HL-60 (cell line): ENCODE measurements around the gene ROMO1.
A peak's percentile ranks its signal among the peaks of the same experiment; 100 is the strongest.
"Not testable (repeated sequence)": the region's sequence is repeated elsewhere in the genome, so short reads cannot be mapped to it uniquely, and the experiment has no call there.

Experiments
- DNase-seq, 2 experiments: peaks; one replicate each; pipeline ENCODE4 v3.0.0-alpha.2; 2010 to 2020; ENCODE audit warnings: low read depth in 1 of 2, low spot score in 1 of 2
- H3K27ac ChIP-seq: fragments of 250-450 bp; sonication (Bioruptor Pico); replicated peaks from 2 replicates; pipeline ENCODE4 v1.5.1; 2020; ENCODE audit warnings: mild to moderate bottlenecking, moderate library complexity
- H3K27me3 ChIP-seq: fragments of 250-450 bp; sonication (Bioruptor Pico); 2 replicates; pipeline ENCODE4 v1.5.1; 2021; ENCODE audit warnings: mild to moderate bottlenecking, moderate library complexity; ENCODE audit not compliant: insufficient read depth, poor library complexity, severe bottlenecking
- H3K4me3 ChIP-seq: replicated peaks from 2 replicates; pipeline ENCODE4 v1.5.1; 2011; ENCODE audit warnings: mild to moderate bottlenecking, control low read depth, low read length; ENCODE audit not compliant: insufficient read depth
- CTCF ChIP-seq: IDR thresholded peaks from one replicate; pipeline ENCODE4 v1.5.1; 2011; ENCODE audit warnings: low read length, control low read depth, inconsistent platforms; ENCODE audit not compliant: insufficient read depth
- GABPA ChIP-seq: IDR thresholded peaks from 2 replicates; pipeline ENCODE4 v1.6.1; 2012; ENCODE audit warnings: low read depth
- POLR2AphosphoS5 ChIP-seq: IDR thresholded peaks from 2 replicates; pipeline ENCODE4 v1.6.1; 2012; ENCODE audit warnings: low read depth
- REST ChIP-seq: IDR thresholded peaks from 2 replicates; pipeline ENCODE4 v1.6.1; 2012; ENCODE audit warnings: low read depth; ENCODE audit not compliant: insufficient replicate concordance
- SPI1 ChIP-seq: IDR thresholded peaks from 2 replicates; pipeline ENCODE4 v1.6.1; 2012; ENCODE audit warnings: low read depth, mild to moderate bottlenecking, borderline replicate concordance

ROMO1 gene

GRCh38 chr20:35721621-35722020 lies 22.4 kb downstream of the ROMO1 start:
- 0 out of 2 replicates have a peak, but pooled peaks have one; percentile 7 for TF ChIP-seq SPI1
- TF ChIP-seq REST: no peak
- Histone ChIP-seq H3K4me3 (no peak overlapping the region), H3K27me3 (no peaks in the 10 kb centered on the region), H3K27ac (no peak overlapping the region)
- no peak for DNase-seq

- not testable (repeated sequence) for DNase-seq, H3K4me3 ChIP-seq, H3K27me3 ChIP-seq, H3K27ac ChIP-seq
Observed at GRCh38 chr20:35723275-35723639, 24.1 kb downstream of the ROMO1 start.

- not testable (repeated sequence) for H3K27ac ChIP-seq, DNase-seq, H3K27me3 ChIP-seq, H3K4me3 ChIP-seq
- TF ChIP-seq POLR2AphosphoS5: peak; percentile 12; the same call in 1 of the 2 replicates
Observed at GRCh38 chr20:35723652-35724320, 24.6 kb downstream of the ROMO1 start.

GRCh38 chr20:35724321-35725230 lies 25.4 kb downstream of the ROMO1 start:
- Histone ChIP-seq H3K27me3 (no peaks in the 10 kb centered on the region), H3K27ac (no peak overlapping the region), H3K4me3 (no peak overlapping the region)
- DNase-seq: no peak
- TF ChIP-seq REST (no peak), SPI1 (no peak), CTCF (no peak), GABPA (no peak), POLR2AphosphoS5 (no peak)

GRCh38 chr20:35726842-35727711 lies 27.9 kb downstream of the ROMO1 start:
- H3K27ac ChIP-seq: no peak overlapping the region
- TF ChIP-seq SPI1 (peak; percentile 87), CTCF (no peak)
- DNase-seq: peak in 1 of 2 experiments; percentile 86
- H3K4me3 ChIP-seq: no peak overlapping the region
- no peaks in the 10 kb centered on the region for H3K27me3 ChIP-seq
